ENCODE results near the gene GORASP2.

- TF ChIP-seq CTCF (conservative IDR thresholded peaks at IDR 0.05; ENCODE audit: low read depth, low read length) (no peak), EZH2phosphoT487 (IDR thresholded peaks at IDR 0.05; ENCODE audit: borderline replicate concordance, low read length) (no peak), EZH2 (IDR thresholded peaks at IDR 0.05; ENCODE audit: low read length, unreplicated experiment) (no peak)
These were observed 80.3 kb downstream of the GORASP2 start for GRCh38 chr2:171009386-171009785.

All from PC-3 (cell line).